ENCODE measurements around the gene WASF3.

The WASF3 gene

DNA sequence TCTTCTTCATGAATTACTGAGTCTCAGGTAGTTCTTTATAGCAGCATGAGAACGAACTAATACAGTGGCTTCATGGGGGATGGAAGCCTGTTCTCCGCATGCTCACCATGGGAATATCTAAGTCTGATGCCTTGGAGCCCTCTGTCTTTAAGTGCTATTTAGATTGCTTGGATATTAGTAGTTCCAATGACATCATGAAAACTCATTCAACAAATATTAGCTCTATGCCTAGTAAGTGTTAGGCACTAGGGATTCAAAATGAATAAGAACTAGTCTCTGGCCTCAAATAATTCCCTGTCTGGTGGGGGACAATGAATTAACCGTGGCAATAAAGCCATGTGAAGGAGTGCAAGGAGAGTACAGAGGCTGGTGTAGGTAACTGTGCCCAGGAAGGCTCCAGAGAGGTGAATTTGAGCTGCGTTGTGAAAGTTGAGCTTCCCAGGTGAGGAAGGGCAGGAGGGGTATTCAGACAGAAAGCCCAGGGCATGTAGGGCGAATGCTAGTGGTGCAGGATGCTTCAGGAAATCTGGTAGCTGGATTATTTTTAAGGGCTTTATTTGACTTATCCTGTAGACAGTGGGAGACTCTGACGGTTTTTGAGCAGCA is 6.1 kb upstream of the WASF3 start:
- Histone ChIP-seq H3K4me3 (ENCODE audit: low read length) (no peak overlapping the region), H3K4me1 (ENCODE audit: control insufficient read depth, insufficient read depth, low read length) (no peaks in the 10 kb centered on the region), H3K27me3 (ENCODE audit: control insufficient read depth, insufficient read depth, low read length) (peaks cover 4% of the 10 kb centered on the region), H3K9ac (ENCODE audit: low read length) (no peak overlapping the region), H3K36me3 (ENCODE audit: control insufficient read depth, insufficient read depth, low read length) (no peaks in the 10 kb centered on the region), H3K27ac (ENCODE audit: low read depth, low read length) (no peak overlapping the region)

DNA sequence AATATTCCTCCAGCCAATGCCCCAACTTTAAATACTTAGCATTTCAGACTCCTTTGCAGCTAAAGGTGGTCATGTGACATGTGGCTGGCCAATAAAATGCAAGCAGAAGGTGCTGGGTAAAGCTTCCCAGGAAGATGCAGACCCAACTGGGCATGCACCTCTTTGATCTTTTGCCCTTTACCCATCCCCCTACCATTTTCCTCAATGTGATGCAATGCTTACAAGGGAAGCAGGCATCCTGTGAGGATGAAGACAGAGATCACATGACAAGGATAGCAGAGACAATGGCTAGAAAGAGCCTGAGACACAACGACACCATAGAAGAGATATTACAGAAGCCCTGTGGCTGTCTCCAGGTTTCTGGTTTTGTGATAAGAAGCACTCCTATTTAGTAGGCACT is 2.1 kb upstream of the WASF3 start:
- Histone ChIP-seq H3K27me3 (ENCODE audit: control insufficient read depth, insufficient read depth, low read length) (peaks cover 4% of the 10 kb centered on the region), H3K36me3 (ENCODE audit: control insufficient read depth, insufficient read depth, low read length) (no peaks in the 10 kb centered on the region), H3K4me1 (ENCODE audit: control insufficient read depth, insufficient read depth, low read length) (peaks cover 2% of the 10 kb centered on the region), H3K9ac (ENCODE audit: low read length) (no peak overlapping the region), H3K27ac (ENCODE audit: low read depth, low read length) (no peak overlapping the region), H3K4me3 (ENCODE audit: low read length) (no peak overlapping the region)

GRCh38 chr13:26557051-26557392 is 461 bp upstream of the WASF3 start:
- Histone ChIP-seq H3K4me3 (ENCODE audit: low read length) (peak overlapping the region; percentile 59), H3K9ac (ENCODE audit: low read length) (no peak overlapping the region), H3K27me3 (ENCODE audit: control insufficient read depth, insufficient read depth, low read length) (peaks cover 4% of the 10 kb centered on the region), H3K4me1 (ENCODE audit: control insufficient read depth, insufficient read depth, low read length) (peaks cover 2% of the 10 kb centered on the region), H3K27ac (ENCODE audit: low read depth, low read length) (no peak overlapping the region), H3K36me3 (ENCODE audit: control insufficient read depth, insufficient read depth, low read length) (no peaks in the 10 kb centered on the region)

- Histone ChIP-seq H3K27me3 (ENCODE audit: control insufficient read depth, insufficient read depth, low read length) (peaks cover 4% of the 10 kb centered on the region), H3K27ac (ENCODE audit: low read depth, low read length) (no peak overlapping the region), H3K36me3 (ENCODE audit: control insufficient read depth, insufficient read depth, low read length) (no peaks in the 10 kb centered on the region), H3K4me1 (ENCODE audit: control insufficient read depth, insufficient read depth, low read length) (peaks cover 2% of the 10 kb centered on the region), H3K4me3 (ENCODE audit: low read length) (peak overlapping the region; percentile 63), H3K9ac (ENCODE audit: low read length) (no peak overlapping the region)
Measured at GRCh38 chr13:26558074-26558805, 757 bp downstream of the WASF3 start.

- peaks cover 4% of the 10 kb centered on the region for H3K27me3 ChIP-seq (ENCODE audit: control insufficient read depth, insufficient read depth, low read length)
- H3K27ac ChIP-seq (ENCODE audit: low read depth, low read length), result no peak overlapping the region
- H3K4me3 ChIP-seq (ENCODE audit: low read length), result no peak overlapping the region
- H3K36me3 ChIP-seq (ENCODE audit: control insufficient read depth, insufficient read depth, low read length), result no peaks in the 10 kb centered on the region
- H3K4me1 ChIP-seq (ENCODE audit: control insufficient read depth, insufficient read depth, low read length), result peaks cover 2% of the 10 kb centered on the region
- H3K9ac ChIP-seq (ENCODE audit: low read length), result no peak overlapping the region
Measured at GRCh38 chr13:26558987-26559386, 1.5 kb downstream of the WASF3 start.

GRCh38 chr13:26560456-26560855 is 3.0 kb downstream of the WASF3 start:
- Histone ChIP-seq H3K4me1 (ENCODE audit: control insufficient read depth, insufficient read depth, low read length) (peaks cover 2% of the 10 kb centered on the region), H3K4me3 (ENCODE audit: low read length) (no peak overlapping the region), H3K9ac (ENCODE audit: low read length) (no peak overlapping the region), H3K36me3 (ENCODE audit: control insufficient read depth, insufficient read depth, low read length) (no peaks in the 10 kb centered on the region), H3K27me3 (ENCODE audit: control insufficient read depth, insufficient read depth, low read length) (peaks cover 3% of the 10 kb centered on the region), H3K27ac (ENCODE audit: low read depth, low read length) (no peak overlapping the region)

DNA sequence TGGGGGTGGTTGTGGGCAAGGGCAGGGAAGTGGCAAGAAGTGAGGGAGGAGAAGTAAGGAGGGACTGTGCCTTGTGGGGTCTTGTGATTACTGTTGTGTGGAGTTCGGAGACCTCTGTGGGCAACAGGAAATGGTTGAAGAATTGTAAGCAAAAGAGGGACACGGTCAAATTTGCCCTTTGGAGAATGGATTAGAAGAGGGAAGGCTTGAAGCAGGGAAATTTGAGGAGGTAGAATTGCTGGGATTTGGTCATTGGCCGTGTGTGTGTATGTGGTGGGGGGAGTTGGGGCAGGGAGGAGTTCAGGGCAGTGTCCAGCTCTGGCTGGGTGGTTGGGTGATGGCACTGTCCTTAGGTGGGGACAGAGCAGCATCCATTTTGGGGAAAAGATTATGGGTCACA is 3.6 kb downstream of the WASF3 start:
- Histone ChIP-seq H3K27me3 (ENCODE audit: control insufficient read depth, insufficient read depth, low read length) (no peaks in the 10 kb centered on the region), H3K4me1 (ENCODE audit: control insufficient read depth, insufficient read depth, low read length) (peaks cover 2% of the 10 kb centered on the region), H3K9ac (ENCODE audit: low read length) (no peak overlapping the region), H3K4me3 (ENCODE audit: low read length) (no peak overlapping the region), H3K36me3 (ENCODE audit: control insufficient read depth, insufficient read depth, low read length) (no peaks in the 10 kb centered on the region), H3K27ac (ENCODE audit: low read depth, low read length) (no peak overlapping the region)

DNA sequence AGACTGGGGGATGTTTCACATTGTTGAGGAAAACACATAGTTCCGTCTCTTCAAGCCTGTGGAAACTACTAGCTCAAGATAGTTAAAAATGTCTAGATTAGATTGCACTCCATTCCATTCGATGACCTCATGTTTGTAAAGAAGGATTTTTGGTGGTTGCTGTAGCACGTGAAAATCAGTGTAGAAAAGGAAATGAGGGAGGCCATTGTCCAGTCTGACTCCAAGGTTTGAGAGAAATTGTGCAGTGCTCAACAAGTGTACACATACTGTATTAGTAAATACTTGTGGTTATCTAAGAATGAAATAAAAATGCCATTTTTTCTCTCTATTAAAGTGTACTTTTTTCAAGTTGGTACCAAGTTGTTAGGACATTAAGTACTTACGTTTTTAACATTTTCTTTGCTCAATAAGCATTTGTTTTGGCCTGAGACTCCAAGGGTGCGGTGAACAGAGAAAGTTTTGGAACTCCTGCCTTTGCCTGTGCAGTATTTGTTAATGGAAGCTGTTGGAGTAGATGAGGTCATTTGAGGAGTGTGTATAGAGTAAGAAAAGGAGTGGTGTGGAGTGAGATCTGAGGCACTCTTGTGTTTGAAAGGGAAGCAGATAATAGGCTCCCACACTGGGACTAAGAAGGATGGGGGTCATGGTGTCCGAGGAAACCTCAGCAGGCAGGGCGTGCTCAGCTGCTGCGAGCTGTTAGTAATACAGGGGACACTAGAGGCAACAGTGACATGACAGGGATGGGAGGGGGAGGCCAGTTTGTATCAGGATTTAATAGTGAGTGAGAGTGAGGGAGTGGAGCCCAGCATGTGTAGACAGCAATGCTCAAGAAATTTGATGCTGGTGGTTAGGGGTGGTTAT is 4.4 kb downstream of the WASF3 start:
- H3K27me3 ChIP-seq (ENCODE audit: control insufficient read depth, insufficient read depth, low read length), result no peaks in the 10 kb centered on the region
- no peak overlapping the region for H3K4me3 ChIP-seq (ENCODE audit: low read length)
- H3K9ac ChIP-seq (ENCODE audit: low read length), result no peak overlapping the region
- H3K4me1 ChIP-seq (ENCODE audit: control insufficient read depth, insufficient read depth, low read length), result peaks cover 2% of the 10 kb centered on the region
- H3K27ac ChIP-seq (ENCODE audit: low read depth, low read length), result no peak overlapping the region
- no peaks in the 10 kb centered on the region for H3K36me3 ChIP-seq (ENCODE audit: control insufficient read depth, insufficient read depth, low read length)

DNA sequence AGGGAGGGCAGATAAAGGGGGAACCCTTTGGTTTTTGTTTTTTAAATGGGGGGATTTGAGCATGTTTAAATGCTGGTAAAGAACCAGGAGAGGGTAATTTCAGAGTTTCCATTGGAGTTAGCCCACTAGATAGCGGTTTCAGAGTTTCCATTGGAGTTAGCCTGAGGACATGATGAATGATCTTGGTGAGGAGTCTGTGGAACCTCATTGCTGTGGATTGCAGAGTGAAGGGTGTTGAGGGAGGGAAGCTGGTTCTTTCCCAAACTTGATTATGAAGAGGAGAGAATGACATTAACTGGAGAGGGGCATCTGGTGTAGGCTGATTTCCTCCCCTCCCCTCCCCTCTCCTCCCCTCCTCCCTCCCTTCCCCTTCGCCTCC is 5.0 kb downstream of the WASF3 start:
- H3K27me3 ChIP-seq (ENCODE audit: control insufficient read depth, insufficient read depth, low read length), result no peaks in the 10 kb centered on the region
- no peak overlapping the region for H3K27ac ChIP-seq (ENCODE audit: low read depth, low read length)
- H3K36me3 ChIP-seq (ENCODE audit: control insufficient read depth, insufficient read depth, low read length), result no peaks in the 10 kb centered on the region
- H3K4me3 ChIP-seq (ENCODE audit: low read length), result no peak overlapping the region
- peaks cover 2% of the 10 kb centered on the region for H3K4me1 ChIP-seq (ENCODE audit: control insufficient read depth, insufficient read depth, low read length)
- H3K9ac ChIP-seq (ENCODE audit: low read length), result no peak overlapping the region

- Histone ChIP-seq H3K9ac (ENCODE audit: low read length) (no peak overlapping the region), H3K4me3 (ENCODE audit: low read length) (no peak overlapping the region), H3K36me3 (ENCODE audit: control insufficient read depth, insufficient read depth, low read length) (no peaks in the 10 kb centered on the region), H3K4me1 (ENCODE audit: control insufficient read depth, insufficient read depth, low read length) (peaks cover 2% of the 10 kb centered on the region), H3K27ac (ENCODE audit: low read depth, low read length) (no peak overlapping the region), H3K27me3 (ENCODE audit: control insufficient read depth, insufficient read depth, low read length) (no peaks in the 10 kb centered on the region)
Measured at GRCh38 chr13:26563713-26564112, 6.2 kb downstream of the WASF3 start.

DNA sequence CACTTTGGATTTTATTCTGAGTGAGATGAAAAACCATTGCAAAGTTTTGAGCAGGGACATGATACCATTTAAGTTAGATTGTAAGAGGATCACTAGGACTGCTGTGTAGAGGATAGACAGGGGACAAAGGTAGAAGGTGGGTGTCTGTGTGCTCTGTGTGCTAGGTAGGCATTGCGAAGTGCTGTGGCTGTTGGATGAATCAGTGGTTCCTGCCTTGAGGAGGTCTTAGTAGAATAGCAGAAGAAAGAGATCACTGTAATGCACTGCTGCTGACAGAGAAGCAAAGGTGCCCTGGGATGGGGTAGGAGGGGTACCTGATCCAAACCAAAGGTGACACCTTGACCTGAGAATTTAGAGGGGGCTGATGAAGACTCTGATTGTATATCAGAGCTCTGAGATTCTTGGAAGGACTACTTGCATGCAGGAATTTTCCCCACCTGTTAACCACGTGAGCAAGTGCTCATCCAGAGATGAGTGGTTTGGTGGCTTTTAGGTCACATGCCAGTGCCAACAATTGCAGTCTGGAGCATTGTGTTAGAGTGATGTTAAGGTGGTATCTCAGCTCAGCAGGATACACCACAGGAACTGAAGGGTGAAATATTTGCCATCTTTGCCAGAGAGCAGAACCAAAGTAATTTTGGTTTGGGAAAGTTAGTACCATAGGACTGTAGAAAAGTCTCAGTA is 10.8 kb downstream of the WASF3 start:
- no peak overlapping the region for H3K9ac ChIP-seq (ENCODE audit: low read length)
- no peak overlapping the region for H3K27ac ChIP-seq (ENCODE audit: low read depth, low read length)
- no peaks in the 10 kb centered on the region for H3K27me3 ChIP-seq (ENCODE audit: control insufficient read depth, insufficient read depth, low read length)
- no peak overlapping the region for H3K4me3 ChIP-seq (ENCODE audit: low read length)
- H3K4me1 ChIP-seq (ENCODE audit: control insufficient read depth, insufficient read depth, low read length), result no peaks in the 10 kb centered on the region
- no peaks in the 10 kb centered on the region for H3K36me3 ChIP-seq (ENCODE audit: control insufficient read depth, insufficient read depth, low read length)

DNA sequence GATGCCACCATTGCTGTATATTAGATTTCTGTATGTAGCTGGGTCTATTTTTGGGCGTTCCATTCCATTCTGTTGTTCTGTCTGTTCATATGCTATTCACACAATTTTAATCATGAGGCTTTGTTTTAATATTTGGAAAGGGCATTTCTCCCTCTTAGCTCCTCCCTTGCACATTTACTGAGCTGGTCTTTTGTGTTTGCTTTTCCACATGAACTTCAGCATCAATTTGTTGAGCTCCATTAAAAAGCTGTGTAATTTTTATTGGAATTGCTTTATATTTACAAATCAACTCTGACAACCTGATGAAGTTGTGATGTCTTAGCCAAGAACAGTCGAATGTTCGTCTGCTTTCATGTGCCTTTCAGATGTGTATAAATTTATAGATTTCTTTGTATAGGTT is 14.0 kb downstream of the WASF3 start:
- no peak overlapping the region for H3K9ac ChIP-seq (ENCODE audit: low read length)
- no peak overlapping the region for H3K27ac ChIP-seq (ENCODE audit: low read depth, low read length)

More for the DNA sequence above, 14.0 kb downstream of the WASF3 start:
- H3K36me3 ChIP-seq (ENCODE audit: control insufficient read depth, insufficient read depth, low read length), result no peaks in the 10 kb centered on the region
- H3K4me1 ChIP-seq (ENCODE audit: control insufficient read depth, insufficient read depth, low read length), result no peaks in the 10 kb centered on the region
- H3K27me3 ChIP-seq (ENCODE audit: control insufficient read depth, insufficient read depth, low read length), result no peaks in the 10 kb centered on the region
- H3K4me3 ChIP-seq (ENCODE audit: low read length), result no peak overlapping the region

All from rectal smooth muscle tissue (tissue), 1 donor.